Measurements from ENCODE around the gene SLC12A7. TPM values are rescaled to one million over a fixed set of nuclear protein-coding genes. Genes with fewer than 3 reads are reported as not detected.
A peak's percentile ranks its signal among the peaks of the same experiment; 100 is the strongest.

Gene SLC12A7
- total RNA-seq, 1 experiment from 2014 or later: 48.2 TPM

- no peak within 1 kb of the TSS for H3K9ac ChIP-seq (ENCODE audit: low read length)
- ATAC-seq: 0 out of 2 replicates have a peak, but pooled peaks have one; percentile 23
- H3K27me3 ChIP-seq (ENCODE audit: low read length): peaks cover 19% of the 10 kb centered on the region
- H3K4me1 ChIP-seq (ENCODE audit: insufficient read depth, low read length): peaks cover 9% of the 10 kb centered on the region
- ChIA-PET POLR2A (ENCODE audit: unreplicated experiment) (no interaction called here), CTCF (no interaction called here)
- intact Hi-C loops (cut with micrococcal nuclease): loop anchor here (10.0 kb wide), 1 partner anchor 156 kb away; no protein-coding TSS in a partner anchor
- H3K27ac ChIP-seq (ENCODE audit: low read length): no peak within 1 kb of the TSS
- H3K79me2 ChIP-seq (ENCODE audit: low read length): no peaks in the 10 kb centered on the region
- peak within 1 kb of the TSS; percentile 46 for H3K4me2 ChIP-seq (ENCODE audit: low read length)
- DNase-seq: peak; percentile 38
- no peak for TF ChIP-seq EZH2phosphoT487 (IDR thresholded peaks at IDR 0.05; ENCODE audit: borderline replicate concordance, low read length)
- TF ChIP-seq CTCF (conservative IDR thresholded peaks at IDR 0.05; ENCODE audit: low read depth, low read length): peak; percentile 60
- no peaks in the 10 kb centered on the region for H3F3A ChIP-seq (ENCODE audit: low read length, unreplicated experiment)
- no TSS peak for BruUV-seq (replicated peaks)
- 0 out of 2 replicates have a peak within 1 kb of the TSS, but pooled peaks have one; percentile 2 for H3K4me3 ChIP-seq (ENCODE audit: low read length)
- 0 out of 2 replicates have a peak, but pooled peaks cover 5% of the 10 kb centered on the region for H4K20me1 ChIP-seq (ENCODE audit: low read length)
- no peaks in the 10 kb centered on the region for H3K9me3 ChIP-seq (ENCODE audit: low read length)
- H3K36me3 ChIP-seq (ENCODE audit: low read depth, low read length): no peaks in the 10 kb centered on the region
- H3K9me2 ChIP-seq (replicated peaks; ENCODE audit: low read length): no peaks in the 10 kb centered on the region
- no peak within 1 kb of the TSS for H2AFZ ChIP-seq (ENCODE audit: low read length)
Observed at GRCh38 chr5:1008451-1009358, 103.2 kb downstream of the SLC12A7 start, which contains the start of gene NKD2. TSS of gene NKD2 (plus strand) at chr5:1008802. CDS start at chr5:1009058, 256 bp downstream.

- TF ChIP-seq EZH2phosphoT487 (IDR thresholded peaks at IDR 0.05; ENCODE audit: borderline replicate concordance, low read length) (no peak), EZH2 (IDR thresholded peaks at IDR 0.05; ENCODE audit: low read length, unreplicated experiment) (no peak), CTCF (conservative IDR thresholded peaks at IDR 0.05; ENCODE audit: low read depth, low read length) (no peak)
- CTCF ChIA-PET: no interaction called here
- peaks cover 19% of the 10 kb centered on the region for H3K27me3 ChIP-seq (ENCODE audit: low read length)
- H3K36me3 ChIP-seq (ENCODE audit: low read depth, low read length): no peaks in the 10 kb centered on the region
- ATAC-seq (no peak), DNase-seq (no peak)
- H3K9me2 ChIP-seq (replicated peaks; ENCODE audit: low read length): no peaks in the 10 kb centered on the region
- peaks cover 3% of the 10 kb centered on the region for H3F3A ChIP-seq (ENCODE audit: low read length, unreplicated experiment)
- H2AFZ ChIP-seq (ENCODE audit: low read length): no peak overlapping the region
- 0 out of 2 replicates have a peak, but pooled peaks cover 5% of the 10 kb centered on the region for H4K20me1 ChIP-seq (ENCODE audit: low read length)
- no peak overlapping the region for H3K4me2 ChIP-seq (ENCODE audit: low read length)
- no TSS peak for BruUV-seq (replicated peaks)
- H3K9me3 ChIP-seq (ENCODE audit: low read length): no peaks in the 10 kb centered on the region
- H3K79me2 ChIP-seq (ENCODE audit: low read length): no peaks in the 10 kb centered on the region
- no peak overlapping the region for H3K27ac ChIP-seq (ENCODE audit: low read length)
- POLR2A ChIA-PET (ENCODE audit: unreplicated experiment): no interaction called here
- no peak overlapping the region for H3K9ac ChIP-seq (ENCODE audit: low read length)
- H3K4me3 ChIP-seq (ENCODE audit: low read length): no peak overlapping the region
- intact Hi-C loops (cut with micrococcal nuclease): loop anchor here (10.0 kb wide), 1 partner anchor 157 kb away; no protein-coding TSS in a partner anchor
- peaks cover 17% of the 10 kb centered on the region for H3K4me1 ChIP-seq (ENCODE audit: insufficient read depth, low read length)
Observed at GRCh38 chr5:1007681-1008450, 104.0 kb downstream of the SLC12A7 start.

Measured in PC-3 (cell line).